GM12891 (cell line): Measurements from ENCODE around the gene MX1.

Experiments used
- PAX5 ChIP-seq: IDR thresholded peaks from 2 replicates; pipeline ENCODE4 v1.6.1; 2011; ENCODE audit warnings: low read length, moderate library complexity, mild to moderate bottlenecking; ENCODE audit not compliant: insufficient read depth, severe bottlenecking
- POLR2A ChIP-seq: IDR thresholded peaks from 2 replicates; pipeline ENCODE4 v1.6.1; 2011; ENCODE audit warnings: low read depth, low read length, control low read depth
- POLR2AphosphoS5 ChIP-seq: IDR thresholded peaks from 2 replicates; pipeline ENCODE4 v1.6.1; 2011; ENCODE audit warnings: low read depth, low read length, control low read depth
- POU2F2 ChIP-seq: IDR thresholded peaks from 2 replicates; pipeline ENCODE4 v1.6.1; 2011; ENCODE audit warnings: low read depth, mild to moderate bottlenecking, control low read depth, low read length, moderate library complexity
- SPI1 ChIP-seq: IDR thresholded peaks from 2 replicates; pipeline ENCODE4 v1.6.1; 2011; ENCODE audit warnings: low read depth, low read length, control low read depth
- TAF1 ChIP-seq: IDR thresholded peaks from 2 replicates; pipeline ENCODE4 v1.6.1; 2011; ENCODE audit warnings: low read depth, low read length, control low read depth

GRCh38 chr21:41466024-41466820 is 40.2 kb downstream of the MX1 start:
- TF ChIP-seq POLR2A (no peak), POLR2AphosphoS5 (no peak), POU2F2 (no peak), TAF1 (no peak), SPI1 (no peak), PAX5 (no peak)
